Natural killer cell treated with Interleukin-12 subunit alpha and Interleukin-12 subunit beta and Interleukin-15 and Interleukin-18, amount 100 ng/mL, for 72 hours (primary cell): Measurements from ENCODE around the gene GDI2. TPM values are rescaled to one million over a fixed set of nuclear protein-coding genes. Genes with fewer than 3 reads are reported as not detected.

Experiments used
- ATAC-seq, 2 donors: fragments of 150-1000 bp; cut with Tn5 transposase in 1 of 2; sonication (Bioruptor Pico), chemical (Tn5 transposase) in 1 of 2; 2 replicates each; pipeline ENCODE4 v1.10.0; 2021
- DNase-seq: peaks from one replicate; pipeline ENCODE4 v3.0.0; 2022; ENCODE audit warnings: low spot score
- H3K27ac Mint-ChIP-seq, 2 donors: 1 replicate in 1 of 2; 2 replicates in 1 of 2; pipeline ENCODE4 v1.8.0; 2022; ENCODE audit warnings: mixed read lengths in 2 of 2, mild to moderate bottlenecking in 1 of 2, moderate library complexity in 1 of 2
- H3K27me3 Mint-ChIP-seq, 2 donors: 1 replicate in 1 of 2; 2 replicates in 1 of 2; pipeline ENCODE4 v1.8.0; 2022; ENCODE audit warnings: mixed read lengths in 2 of 2
- H3K36me3 Mint-ChIP-seq: one replicate; pipeline ENCODE4 v1.8.0; 2022; ENCODE audit warnings: mixed read lengths
- H3K4me1 Mint-ChIP-seq, 2 donors: 1 replicate in 1 of 2; 2 replicates in 1 of 2; pipeline ENCODE4 v1.8.0; 2022; ENCODE audit warnings: low read depth in 2 of 2, mixed read lengths in 2 of 2, mild to moderate bottlenecking in 1 of 2
- H3K4me3 Mint-ChIP-seq: one replicate; pipeline ENCODE4 v1.8.0; 2022; ENCODE audit warnings: mixed read lengths
- H3K9me3 Mint-ChIP-seq: 2 replicates; pipeline ENCODE4 v1.8.0; 2022; ENCODE audit warnings: mixed read lengths
- total RNA-seq, 2 donors: library from RNA; stranded (reverse); gene quantifications; one replicate each; pipeline ENCODE4 v1.2.3, GENCODE V29; 2022

Gene GDI2
- total RNA-seq, 2 donors from 2014 or later: 214 to 225 TPM

DNA sequence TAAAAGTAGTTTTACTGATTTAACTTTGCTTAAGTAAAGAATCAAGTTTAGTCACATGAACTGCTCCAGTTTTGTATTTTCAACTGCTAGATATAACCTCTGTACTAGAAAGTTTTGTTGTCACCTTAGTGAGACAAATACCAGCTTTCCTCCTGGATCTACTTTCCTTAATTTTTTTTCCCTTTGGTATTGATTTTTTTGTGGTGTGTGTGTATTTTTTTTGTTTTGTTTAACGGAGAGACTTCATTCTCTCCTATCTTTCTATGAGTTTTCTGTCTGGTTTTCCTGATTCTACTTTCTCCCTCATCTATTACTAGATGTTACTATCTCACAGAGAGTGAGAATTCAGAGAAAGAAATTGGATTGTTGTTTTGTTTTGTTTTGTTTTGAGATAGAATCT, 76.6 kb downstream of the GDI2 start:
- peaks cover 24% of the 10 kb centered on the region for H3K36me3 Mint-ChIP-seq
- DNase-seq (no peak), ATAC-seq (no peak)
- no peaks in the 10 kb centered on the region for H3K27me3 Mint-ChIP-seq
- no peak overlapping the region for H3K4me3 Mint-ChIP-seq
- H3K4me1 Mint-ChIP-seq: peaks cover 4 to 13% of the 10 kb centered on the region in 2 donors
- no peaks in the 10 kb centered on the region for H3K9me3 Mint-ChIP-seq
- no peak overlapping the region for H3K27ac Mint-ChIP-seq

GRCh38 chr10:5735119-5735518, 78.1 kb downstream of the GDI2 start:
- Mint-ChIP-seq H3K27ac (peak overlapping the region in 1 of 2 donors; percentile 56), H3K4me3 (no peak overlapping the region), H3K9me3 (no peaks in the 10 kb centered on the region), H3K36me3 (peaks cover 23% of the 10 kb centered on the region), H3K4me1 (peaks cover 4% of the 10 kb centered on the region in 2 donors), H3K27me3 (no peaks in the 10 kb centered on the region)
- DNase-seq (no peak), ATAC-seq (no peak)

DNA sequence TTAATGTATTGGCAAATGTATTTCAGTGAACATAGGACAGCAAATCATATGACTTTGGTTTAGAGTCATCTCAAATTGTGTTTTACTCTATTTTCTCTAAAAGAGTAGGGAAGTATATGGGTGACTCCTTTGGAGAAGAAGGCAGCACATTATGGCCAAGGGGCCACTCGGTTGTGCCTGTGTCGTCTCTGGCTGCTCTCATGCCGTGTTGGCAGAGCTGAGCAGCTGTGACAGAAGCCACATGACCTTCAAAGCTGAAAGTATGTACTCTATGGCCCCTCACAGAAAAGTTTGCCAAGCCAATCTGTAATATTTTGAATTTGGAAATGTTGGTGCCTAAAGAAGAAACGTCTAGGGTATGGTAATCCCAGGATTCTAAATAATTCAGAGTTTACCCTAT, 81.1 kb downstream of the GDI2 start:
- H3K36me3 Mint-ChIP-seq: peaks cover 23% of the 10 kb centered on the region
- DNase-seq (no peak), ATAC-seq (no peak)
- no peaks in the 10 kb centered on the region for H3K4me1 Mint-ChIP-seq
- no peaks in the 10 kb centered on the region for H3K27me3 Mint-ChIP-seq
- no peaks in the 10 kb centered on the region for H3K9me3 Mint-ChIP-seq
- H3K4me3 Mint-ChIP-seq: no peak overlapping the region
- no peak overlapping the region for H3K27ac Mint-ChIP-seq

DNA sequence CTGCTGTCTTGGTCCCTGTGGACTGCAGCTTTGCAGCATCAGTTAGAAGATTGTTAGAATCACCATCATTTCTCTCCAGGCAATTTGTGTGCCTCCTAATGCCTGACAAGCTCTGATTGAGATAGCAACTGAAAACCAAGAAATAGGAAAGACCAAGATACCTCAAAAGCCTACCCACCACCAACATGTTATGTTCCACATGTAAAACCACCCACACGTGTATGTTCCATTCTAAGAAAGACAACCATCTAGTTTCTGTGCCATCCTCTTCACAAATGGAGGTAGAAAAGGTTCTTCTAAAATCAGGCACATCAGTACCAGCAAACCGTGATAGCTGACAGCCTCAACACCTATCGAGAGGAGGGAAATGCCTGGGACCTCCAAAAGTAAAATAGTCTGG, 81.7 kb downstream of the GDI2 start:
- Mint-ChIP-seq H3K4me3 (no peak overlapping the region), H3K36me3 (peaks cover 24% of the 10 kb centered on the region), H3K27me3 (no peaks in the 10 kb centered on the region), H3K9me3 (no peaks in the 10 kb centered on the region), H3K4me1 (no peaks in the 10 kb centered on the region), H3K27ac (no peak overlapping the region)
- ATAC-seq (no peak), DNase-seq (no peak)

DNA sequence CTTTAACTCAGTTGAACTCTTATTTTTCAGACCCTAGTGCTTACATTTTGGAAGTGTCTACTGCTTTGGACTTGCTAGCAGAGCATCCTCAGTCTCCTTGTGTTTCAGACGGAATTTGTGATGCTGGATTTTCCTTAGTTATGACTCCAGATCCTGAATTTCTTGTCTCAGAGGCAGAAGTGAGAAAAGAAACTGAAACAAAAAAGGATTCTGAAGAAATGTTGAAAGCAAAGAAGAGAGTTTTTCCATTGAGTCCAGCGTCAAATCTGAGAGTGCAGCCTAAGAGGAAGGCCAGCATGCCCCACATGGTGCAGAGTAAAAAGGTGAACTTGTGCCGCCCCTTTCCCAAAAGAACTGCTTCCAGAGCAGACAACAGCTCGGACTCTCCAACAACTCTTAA, 82.5 kb downstream of the GDI2 start:
- ATAC-seq (no peak), DNase-seq (no peak)
- peaks cover 24% of the 10 kb centered on the region for H3K36me3 Mint-ChIP-seq
- H3K4me3 Mint-ChIP-seq: no peak overlapping the region
- H3K4me1 Mint-ChIP-seq: no peaks in the 10 kb centered on the region
- H3K27me3 Mint-ChIP-seq: no peaks in the 10 kb centered on the region
- no peak overlapping the region for H3K27ac Mint-ChIP-seq
- H3K9me3 Mint-ChIP-seq: no peaks in the 10 kb centered on the region

- Mint-ChIP-seq H3K9me3 (no peaks in the 10 kb centered on the region), H3K4me1 (peaks cover 2 to 7% of the 10 kb centered on the region in 2 donors), H3K27ac (peak overlapping the region in 1 of 2 donors; percentile 30), H3K27me3 (no peaks in the 10 kb centered on the region), H3K36me3 (peaks cover 22% of the 10 kb centered on the region), H3K4me3 (no peak overlapping the region)
- no peak for DNase-seq
- ATAC-seq: no peak
Measured at GRCh38 chr10:5723692-5724091, 89.5 kb downstream of the GDI2 start.

DNA sequence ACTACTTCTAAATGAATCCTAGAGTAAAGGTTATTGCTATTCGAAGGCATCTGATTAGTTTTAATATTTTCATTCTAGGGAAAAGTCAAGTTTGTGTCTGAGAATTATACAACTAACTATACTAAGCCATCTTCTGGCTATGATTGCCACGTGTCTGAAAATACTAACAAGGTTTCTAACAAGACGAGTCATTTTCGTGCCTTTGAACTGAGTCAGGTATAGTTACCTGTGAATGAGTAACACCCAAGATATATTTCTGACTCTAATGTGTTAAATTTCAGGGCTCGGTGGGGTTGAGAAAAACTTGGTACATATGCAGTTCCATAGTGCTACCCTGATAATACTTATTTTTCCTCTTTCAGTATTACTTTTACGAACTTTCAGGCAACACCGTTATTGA, 93.1 kb downstream of the GDI2 start:
- Mint-ChIP-seq H3K27ac (no peak overlapping the region), H3K4me3 (no peak overlapping the region), H3K9me3 (no peaks in the 10 kb centered on the region), H3K36me3 (peaks cover 16% of the 10 kb centered on the region), H3K27me3 (no peaks in the 10 kb centered on the region), H3K4me1 (peaks cover 6 to 7% of the 10 kb centered on the region in 2 donors)
- ATAC-seq: no peak
- DNase-seq: no peak

GRCh38 chr10:5719546-5719945, 93.7 kb downstream of the GDI2 start:
- no peak for DNase-seq
- H3K36me3 Mint-ChIP-seq: peaks cover 16% of the 10 kb centered on the region
- H3K27ac Mint-ChIP-seq: no peak overlapping the region
- no peaks in the 10 kb centered on the region for H3K27me3 Mint-ChIP-seq
- H3K4me1 Mint-ChIP-seq: peaks cover 10 to 11% of the 10 kb centered on the region in 2 donors
- ATAC-seq: no peak
- no peak overlapping the region for H3K4me3 Mint-ChIP-seq
- no peaks in the 10 kb centered on the region for H3K9me3 Mint-ChIP-seq

Other genes with a start within 250 kb of the GDI2 start
- gene ASB13, start 146.8 kb downstream of the GDI2 start, total RNA-seq: 1 to 10 TPM; 1.9 to 2.3 TPM
- gene TASOR2, start 128.6 kb downstream of the GDI2 start, total RNA-seq: 100 to 1,000 TPM in 1 of 2 donors, 10 to 100 TPM in 1; 70.0 to 118 TPM
- 1 to 10 TPM; 4.1 to 7.6 TPM for gene ANKRD16, start 76.5 kb upstream of the GDI2 start, total RNA-seq
- gene FBH1, start 76.8 kb upstream of the GDI2 start, total RNA-seq: 10 to 100 TPM; 65.3 to 99.9 TPM
- gene IL15RA, start 164.1 kb upstream of the GDI2 start, total RNA-seq: 100 to 1,000 TPM in 1 of 2 donors, 10 to 100 TPM in 1; 56.7 to 125 TPM
- gene IL2RA, start 248.9 kb upstream of the GDI2 start, total RNA-seq: 1,000 to 10,000 TPM; 1,064 to 1,187 TPM